Stimulated activated CD8-positive, alpha-beta memory T cell treated with anti-CD3 and anti-CD28 coated beads, Interleukin-12 subunit alpha, Interleukin-12 subunit beta, amount 100 ng/mL, for 4 hours (primary cell): ENCODE data around the gene MSMO1.
A peak's percentile ranks its signal among the peaks of the same experiment; 100 is the strongest.

ENCODE experiments used
- DNase-seq: peaks from one replicate; pipeline ENCODE4 v3.0.0-alpha.2; 2020; ENCODE audit warnings: low read depth

The MSMO1 gene

GRCh38 chr4:165360985-165361670 lies 33.7 kb downstream of the MSMO1 start:
- DNase-seq = no peak

DNA sequence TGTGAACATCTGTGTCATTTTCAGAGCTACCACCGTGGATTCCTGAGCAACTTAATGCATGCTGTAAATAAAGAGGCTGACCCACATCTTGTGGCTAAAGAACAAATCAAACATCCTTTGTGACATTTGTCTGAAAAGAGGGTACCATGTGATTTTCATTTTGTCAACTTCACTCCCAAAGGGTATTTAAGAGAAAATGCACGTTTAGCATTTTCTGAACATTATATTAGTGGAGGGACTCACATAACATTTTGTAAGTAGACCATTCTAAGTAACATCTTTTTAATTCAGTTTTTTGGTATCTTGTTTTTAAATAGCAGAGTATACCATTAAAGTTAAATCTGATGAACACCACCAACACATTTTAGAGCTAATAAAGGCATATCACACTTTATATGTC lies 34.3 kb downstream of the MSMO1 start:
- no peak for DNase-seq

GRCh38 chr4:165364452-165365080 lies 37.1 kb downstream of the MSMO1 start:
- DNase-seq = no peak

DNA sequence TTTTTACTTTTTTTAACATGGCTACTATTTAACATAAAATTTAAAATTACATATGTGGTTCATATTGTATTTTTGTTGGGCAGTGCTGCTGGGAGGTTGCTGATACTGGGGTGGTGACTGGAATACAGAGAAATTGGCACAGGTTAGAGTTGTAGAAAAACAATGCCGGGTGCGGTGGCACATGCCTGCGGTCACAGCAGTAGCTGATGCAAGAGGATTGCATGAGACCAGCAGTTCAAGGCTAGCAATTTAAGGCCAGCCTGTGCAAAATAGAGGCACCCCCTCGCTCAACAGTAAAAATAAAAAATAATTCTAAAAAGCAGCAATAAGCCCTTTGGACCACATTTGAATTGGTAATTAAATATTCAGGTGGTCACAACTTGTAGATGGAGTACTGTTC lies 39.6 kb downstream of the MSMO1 start:
- DNase-seq = no peak

DNA sequence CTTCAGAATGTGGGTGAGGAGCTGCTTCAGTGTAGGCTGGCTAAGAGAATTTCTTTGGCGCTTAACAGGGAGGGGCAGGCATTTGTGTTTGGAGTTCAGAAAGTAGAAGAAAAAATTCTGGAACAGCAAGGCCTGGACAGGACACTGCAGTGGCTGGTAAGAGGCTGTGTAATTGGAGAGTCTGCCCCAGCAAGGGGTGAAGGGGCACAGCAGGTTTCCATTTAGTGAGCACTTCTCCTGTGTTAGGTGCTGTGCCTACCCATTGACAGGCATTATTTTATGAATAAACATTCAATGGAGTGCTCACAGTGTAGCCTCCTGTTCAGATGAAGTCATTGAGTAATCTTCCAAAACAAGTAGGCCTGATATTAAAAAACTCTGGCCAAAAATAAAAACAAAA lies 40.6 kb downstream of the MSMO1 start:
- no peak for DNase-seq

- no peak for DNase-seq
Observed at GRCh38 chr4:165368567-165368966, 41.1 kb downstream of the MSMO1 start.

GRCh38 chr4:165369522-165369921 lies 42.1 kb downstream of the MSMO1 start:
- DNase-seq = no peak

DNA sequence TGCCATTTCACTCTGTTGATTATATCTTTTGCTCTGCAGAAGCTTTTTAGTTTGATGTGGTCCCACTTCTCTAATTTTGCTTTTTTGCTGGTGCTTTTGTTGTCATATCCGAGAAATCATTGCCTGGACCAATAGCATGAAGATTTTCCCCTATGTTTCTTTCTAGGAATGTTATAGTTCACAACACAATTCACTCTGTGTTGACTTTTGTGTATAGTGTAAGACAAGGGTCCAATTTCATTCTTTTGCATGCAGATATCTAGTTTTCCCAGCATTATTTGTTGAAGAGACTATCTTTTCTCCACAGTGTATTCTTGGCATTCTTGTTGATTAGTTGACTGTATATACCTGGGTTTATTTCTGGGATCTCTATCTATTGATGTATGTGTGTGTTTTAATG lies 43.1 kb downstream of the MSMO1 start:
- DNase-seq = no peak

- no peak for DNase-seq
Observed at GRCh38 chr4:165375465-165375864, 48.0 kb downstream of the MSMO1 start.

- DNase-seq = no peak
Observed at GRCh38 chr4:165378398-165378744, 50.9 kb downstream of the MSMO1 start.

DNA sequence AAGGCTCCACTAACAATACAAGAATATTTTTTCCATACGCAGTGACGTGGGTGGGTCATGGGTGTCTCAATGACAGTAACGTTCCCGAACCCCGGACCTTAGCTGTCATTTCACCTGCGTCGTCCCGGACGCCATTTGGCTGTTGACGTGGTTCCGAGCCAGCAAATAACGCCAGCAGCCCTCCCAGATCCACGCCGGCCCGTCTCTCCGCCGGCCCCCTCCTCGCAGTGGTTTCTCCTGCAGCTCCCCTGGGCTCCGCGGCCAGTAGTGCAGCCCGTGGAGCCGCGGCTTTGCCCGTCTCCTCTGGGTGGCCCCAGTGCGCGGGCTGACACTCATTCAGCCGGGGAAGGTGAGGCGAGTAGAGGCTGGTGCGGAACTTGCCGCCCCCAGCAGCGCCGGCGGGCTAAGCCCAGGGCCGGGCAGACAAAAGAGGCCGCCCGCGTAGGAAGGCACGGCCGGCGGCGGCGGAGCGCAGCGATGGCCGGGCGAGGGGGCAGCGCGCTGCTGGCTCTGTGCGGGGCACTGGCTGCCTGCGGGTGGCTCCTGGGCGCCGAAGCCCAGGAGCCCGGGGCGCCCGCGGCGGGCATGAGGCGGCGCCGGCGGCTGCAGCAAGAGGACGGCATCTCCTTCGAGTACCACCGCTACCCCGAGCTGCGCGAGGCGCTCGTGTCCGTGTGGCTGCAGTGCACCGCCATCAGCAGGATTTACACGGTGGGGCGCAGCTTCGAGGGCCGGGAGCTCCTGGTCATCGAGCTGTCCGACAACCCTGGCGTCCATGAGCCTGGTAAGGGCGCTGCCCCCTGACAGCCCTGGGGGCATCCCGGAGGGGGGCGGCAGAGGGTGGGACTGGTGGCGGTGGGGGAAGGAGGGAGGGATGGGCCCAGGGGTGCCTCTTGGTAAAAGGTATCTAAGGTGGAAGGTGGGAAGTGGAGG lies 51.5 kb downstream of the MSMO1 start, which contains the start of gene CPE:
Gene CPE (plus strand): TSS at position 264 of the 933 bp plus-strand sequence. CDS start 214 bp downstream, at position 478.
- DNase-seq = peak; percentile 17

DNA sequence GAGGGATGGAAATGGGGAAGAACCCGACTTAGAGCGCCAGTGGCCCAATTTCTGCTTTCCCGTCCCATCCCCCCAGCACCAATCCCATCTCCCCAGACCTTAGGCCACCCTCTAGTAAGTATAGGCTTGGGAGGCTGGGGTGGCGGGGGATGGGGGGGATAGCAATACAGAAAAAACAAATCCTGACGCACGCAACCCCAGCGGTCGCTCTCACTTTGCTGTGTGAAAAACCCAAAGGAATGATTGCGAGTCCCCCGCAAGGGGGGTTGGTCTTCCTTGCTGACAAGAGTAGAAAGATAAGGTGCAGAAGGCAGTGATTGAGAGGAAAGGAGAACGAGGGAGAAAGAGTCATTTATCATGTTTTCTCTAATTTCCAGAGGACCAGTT lies 52.2 kb downstream of the MSMO1 start:
- DNase-seq = no peak

DNA sequence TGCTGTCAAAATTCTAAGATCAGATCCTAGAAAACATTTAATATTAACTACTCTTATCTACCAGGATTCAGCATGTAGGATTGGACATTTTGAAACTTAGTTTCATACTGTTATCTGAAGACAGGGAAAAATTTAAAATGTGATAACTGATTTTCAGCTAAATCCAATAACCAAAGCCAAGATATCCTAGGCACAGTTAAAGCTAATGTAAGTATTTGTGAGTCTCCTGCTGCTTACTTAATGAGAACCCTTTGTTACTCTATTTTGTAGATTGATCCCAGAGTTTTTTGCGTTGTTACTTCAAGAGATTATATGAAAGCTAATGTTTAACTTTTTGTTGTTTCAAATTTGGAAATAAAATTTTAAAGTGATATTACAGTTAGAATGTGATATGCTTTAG lies 53.3 kb downstream of the MSMO1 start:
- no peak for DNase-seq

GRCh38 chr4:165381821-165382373 lies 54.4 kb downstream of the MSMO1 start:
- DNase-seq = no peak

DNA sequence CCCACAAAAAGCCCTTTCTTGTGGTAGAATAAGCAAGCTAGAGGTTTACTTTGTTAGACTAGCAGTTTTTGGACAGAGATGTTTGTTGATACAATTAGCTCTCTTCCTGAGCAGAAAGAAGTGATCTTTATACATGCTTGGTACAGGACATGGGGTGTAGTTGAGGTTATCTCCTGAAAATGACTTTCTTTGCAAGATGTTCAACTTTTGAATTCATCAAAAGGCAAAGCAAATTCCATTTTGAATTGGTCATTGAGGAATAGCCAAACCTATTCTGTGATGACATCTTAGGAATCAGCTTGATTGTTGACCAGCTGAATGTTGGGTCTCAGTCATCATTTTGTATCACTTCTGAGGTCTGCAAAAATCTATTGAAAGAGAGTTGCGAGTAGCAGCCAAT lies 55.2 kb downstream of the MSMO1 start:
- DNase-seq = no peak

DNA sequence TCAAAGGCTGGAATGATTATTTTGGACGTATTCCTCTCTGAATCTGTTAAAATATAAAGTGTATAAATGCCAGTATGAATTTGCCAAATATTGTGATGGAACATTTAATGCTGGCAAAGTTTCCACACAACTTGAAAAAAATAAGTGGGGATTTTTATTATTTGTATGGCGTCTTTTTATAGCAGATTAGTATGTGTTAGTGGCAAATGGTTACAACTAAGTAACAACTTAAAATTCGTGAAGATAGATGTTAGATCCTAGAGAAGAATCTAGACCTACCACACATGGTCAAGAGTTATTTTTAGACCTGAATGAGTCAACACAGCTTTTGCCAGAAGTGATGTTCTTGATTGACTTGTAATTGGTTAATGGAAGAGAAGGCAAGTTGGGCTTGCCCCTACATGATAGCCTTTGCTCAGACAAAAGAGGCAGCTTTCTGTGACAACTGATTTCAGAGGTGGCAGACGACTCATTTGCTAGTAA lies 56.2 kb downstream of the MSMO1 start:
- no peak for DNase-seq

- no peak for DNase-seq
Observed at GRCh38 chr4:165384186-165384585, 56.7 kb downstream of the MSMO1 start.

GRCh38 chr4:165384598-165384997 lies 57.1 kb downstream of the MSMO1 start:
- DNase-seq = no peak

GRCh38 chr4:165385126-165385525 lies 57.7 kb downstream of the MSMO1 start:
- no peak for DNase-seq

DNA sequence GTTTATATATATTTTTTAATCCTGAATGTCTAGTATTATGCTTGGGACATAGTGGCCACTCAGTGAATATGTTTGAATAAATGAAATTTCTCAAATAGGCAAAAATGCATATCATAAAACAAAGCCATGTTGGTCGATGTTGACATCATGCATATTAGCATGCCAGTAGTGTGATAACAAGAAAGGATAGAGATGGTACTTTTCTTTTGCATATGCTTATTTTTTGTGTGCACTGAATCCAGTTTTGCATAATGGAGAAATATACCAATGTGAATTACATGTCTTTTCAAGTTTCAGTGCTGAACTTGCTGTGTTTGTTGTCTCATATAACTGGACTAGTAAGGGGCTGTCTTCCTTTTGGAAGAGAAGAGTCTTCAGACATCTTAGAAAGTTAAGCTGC lies 58.9 kb downstream of the MSMO1 start:
- DNase-seq = no peak

- DNase-seq = no peak
Observed at GRCh38 chr4:165388756-165389155, 61.3 kb downstream of the MSMO1 start.
